A549 (cell line): ENCODE data around the gene CACNA1C.

ENCODE experiments used
- CHD2 ChIP-seq: fragments of 150-350 bp; IDR thresholded peaks from 2 replicates; pipeline ENCODE4 v1.6.1; 2014; ENCODE audit warnings: low read length; ENCODE audit not compliant: partially characterized antibody
- TF ChIP-seq, protein P1 (sequence below): IDR thresholded peaks from 2 replicates; pipeline ENCODE4 v1.6.1; 2012

DNA sequence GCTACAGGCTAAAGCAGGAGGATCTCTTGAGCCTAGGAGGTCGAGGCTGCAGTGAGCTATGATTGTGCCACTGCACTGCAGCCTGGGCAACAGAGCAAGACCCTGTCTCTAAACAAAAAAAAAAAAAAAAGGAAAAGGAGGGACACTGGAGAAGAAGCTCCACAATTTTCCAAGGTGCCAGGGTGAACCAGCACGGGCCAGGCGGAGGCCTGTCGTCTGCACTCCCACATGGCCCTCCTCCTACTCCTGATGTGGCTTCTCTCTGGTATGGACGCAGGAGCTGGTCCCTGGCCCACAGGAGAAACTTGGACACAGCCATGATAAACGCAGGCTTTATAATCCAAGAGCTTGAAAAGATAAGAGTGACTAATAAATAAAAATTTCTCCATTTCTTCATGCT is 341.2 kb downstream of the CACNA1C start:
- TF ChIP-seq, protein P1, sequence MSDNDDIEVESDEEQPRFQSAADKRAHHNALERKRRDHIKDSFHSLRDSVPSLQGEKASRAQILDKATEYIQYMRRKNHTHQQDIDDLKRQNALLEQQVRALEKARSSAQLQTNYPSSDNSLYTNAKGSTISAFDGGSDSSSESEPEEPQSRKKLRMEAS: no peak
- no peak for TF ChIP-seq CHD2
